ENCODE results near the gene GALNT10.
A peak's percentile ranks its signal among the peaks of the same experiment; 100 is the strongest.
"Not testable (repeated sequence)": the region's sequence is repeated elsewhere in the genome, so short reads cannot be mapped to it uniquely, and the experiment has no call there.

GALNT10 gene

GRCh38 chr5:154190595-154191304 is at the start of gene GALNT10:
Gene GALNT10 (plus strand): TSS chr5:154190733. CDS start chr5:154190867, 134 bp downstream.
- peak; percentile 45 for DNase-seq (ENCODE audit: low read depth)

GRCh38 chr5:154141745-154142221 is 48.8 kb upstream of the GALNT10 start:
- no peak for DNase-seq (ENCODE audit: low read depth)

- no peak for DNase-seq (ENCODE audit: low read depth)
These were observed 47.3 kb upstream of the GALNT10 start for GRCh38 chr5:154143211-154143641.

- DNase-seq (ENCODE audit: low read depth) = no peak
These were observed 45.3 kb upstream of the GALNT10 start for GRCh38 chr5:154145268-154145667.

- no peak for DNase-seq (ENCODE audit: low read depth)
These were observed 44.1 kb upstream of the GALNT10 start for GRCh38 chr5:154146409-154146808.

GRCh38 chr5:154147666-154148065 is 42.9 kb upstream of the GALNT10 start:
- no peak for DNase-seq (ENCODE audit: low read depth)

GRCh38 chr5:154150471-154150870 is 40.1 kb upstream of the GALNT10 start:
- DNase-seq (ENCODE audit: low read depth) = not testable (repeated sequence)

GRCh38 chr5:154157483-154158378 is 32.8 kb upstream of the GALNT10 start:
- DNase-seq (ENCODE audit: low read depth) = no peak

GRCh38 chr5:154158379-154158737 is 32.2 kb upstream of the GALNT10 start:
- no peak for DNase-seq (ENCODE audit: low read depth)

GRCh38 chr5:154159343-154159742 is 31.2 kb upstream of the GALNT10 start:
- DNase-seq (ENCODE audit: low read depth) = no peak

- no peak for DNase-seq (ENCODE audit: low read depth)
These were observed 27.9 kb upstream of the GALNT10 start for GRCh38 chr5:154162539-154163151.

GRCh38 chr5:154163327-154164248 is 26.9 kb upstream of the GALNT10 start:
- DNase-seq (ENCODE audit: low read depth) = no peak

GRCh38 chr5:154164249-154164581 is 26.3 kb upstream of the GALNT10 start:
- DNase-seq (ENCODE audit: low read depth) = no peak

GRCh38 chr5:154165886-154166285 is 24.6 kb upstream of the GALNT10 start:
- DNase-seq (ENCODE audit: low read depth) = no peak

GRCh38 chr5:154166901-154167791 is 23.4 kb upstream of the GALNT10 start:
- no peak for DNase-seq (ENCODE audit: low read depth)

- DNase-seq (ENCODE audit: low read depth) = no peak
These were observed 22.1 kb upstream of the GALNT10 start for GRCh38 chr5:154168395-154168794.

GRCh38 chr5:154172785-154173184 is 17.7 kb upstream of the GALNT10 start:
- DNase-seq (ENCODE audit: low read depth) = no peak

GRCh38 chr5:154174091-154174490 is 16.4 kb upstream of the GALNT10 start:
- DNase-seq (ENCODE audit: low read depth) = no peak

- DNase-seq (ENCODE audit: low read depth) = no peak
These were observed 14.4 kb upstream of the GALNT10 start for GRCh38 chr5:154176181-154176580.

GRCh38 chr5:154178661-154179060 is 11.9 kb upstream of the GALNT10 start:
- no peak for DNase-seq (ENCODE audit: low read depth)

Measured in activated T-cell treated with anti-CD3 and anti-CD28 coated beads for 1 hour (primary cell).